ENCODE measurements around the gene DUSP28. TPM values are rescaled to one million over a fixed set of nuclear protein-coding genes. Genes with fewer than 3 reads are reported as not detected.

Gene DUSP28
- total RNA-seq, 4 donors from 2014 or later, result 7.6 to 18.3 (median 13.2) TPM

DNA sequence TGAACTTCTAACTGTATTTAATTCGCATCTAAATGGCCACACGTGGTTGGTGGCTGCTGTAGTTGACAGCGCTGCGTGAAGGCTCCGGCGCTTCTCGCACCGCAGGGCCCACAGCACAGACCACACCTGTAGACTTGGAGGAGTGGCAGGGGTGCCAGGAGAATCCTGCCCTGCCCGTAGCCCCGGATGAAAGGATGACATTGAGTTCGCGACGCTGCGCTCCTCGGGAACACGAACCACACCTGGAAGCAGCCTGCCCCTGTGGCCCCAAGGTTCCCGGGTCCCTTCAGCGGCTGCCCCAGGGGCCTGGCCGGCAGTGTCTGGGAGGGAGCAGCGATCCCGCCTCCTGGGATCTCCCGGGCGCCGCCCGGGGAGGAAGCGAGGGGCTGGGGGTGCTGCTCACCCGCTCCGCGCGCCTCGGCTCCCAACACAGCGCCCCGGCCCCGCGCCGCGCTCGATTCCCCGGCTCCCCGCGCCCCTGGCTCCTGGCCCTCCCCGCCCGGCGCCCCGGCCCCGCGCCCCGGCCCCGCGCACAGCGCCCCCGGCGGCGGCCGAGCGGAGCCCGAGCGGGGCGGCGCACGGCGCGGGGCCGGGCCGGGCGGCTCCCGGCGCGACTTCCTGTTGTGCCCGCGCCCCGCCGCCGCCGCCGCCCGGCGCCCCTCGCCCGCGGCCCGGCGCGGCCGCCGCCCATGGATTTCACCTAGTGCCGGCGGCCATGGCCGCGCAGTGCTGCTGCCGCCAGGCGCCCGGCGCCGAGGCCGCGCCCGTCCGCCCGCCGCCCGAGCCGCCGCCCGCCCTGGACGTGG lies 7.9 kb downstream of the DUSP28 start, which contains the start of gene RNPEPL1:
RNPEPL1 (plus strand) TSS at position 613 of the 806 bp plus-strand sequence; CDS start at position 716, 103 bp downstream.
- H3K4me3 ChIP-seq, result peak within 1 kb of the TSS; percentile 73 to 81 (median 77)
- peak within 1 kb of the TSS; percentile 95 to 98 (median 96) for H3K27ac ChIP-seq
- TF ChIP-seq, protein P1, sequence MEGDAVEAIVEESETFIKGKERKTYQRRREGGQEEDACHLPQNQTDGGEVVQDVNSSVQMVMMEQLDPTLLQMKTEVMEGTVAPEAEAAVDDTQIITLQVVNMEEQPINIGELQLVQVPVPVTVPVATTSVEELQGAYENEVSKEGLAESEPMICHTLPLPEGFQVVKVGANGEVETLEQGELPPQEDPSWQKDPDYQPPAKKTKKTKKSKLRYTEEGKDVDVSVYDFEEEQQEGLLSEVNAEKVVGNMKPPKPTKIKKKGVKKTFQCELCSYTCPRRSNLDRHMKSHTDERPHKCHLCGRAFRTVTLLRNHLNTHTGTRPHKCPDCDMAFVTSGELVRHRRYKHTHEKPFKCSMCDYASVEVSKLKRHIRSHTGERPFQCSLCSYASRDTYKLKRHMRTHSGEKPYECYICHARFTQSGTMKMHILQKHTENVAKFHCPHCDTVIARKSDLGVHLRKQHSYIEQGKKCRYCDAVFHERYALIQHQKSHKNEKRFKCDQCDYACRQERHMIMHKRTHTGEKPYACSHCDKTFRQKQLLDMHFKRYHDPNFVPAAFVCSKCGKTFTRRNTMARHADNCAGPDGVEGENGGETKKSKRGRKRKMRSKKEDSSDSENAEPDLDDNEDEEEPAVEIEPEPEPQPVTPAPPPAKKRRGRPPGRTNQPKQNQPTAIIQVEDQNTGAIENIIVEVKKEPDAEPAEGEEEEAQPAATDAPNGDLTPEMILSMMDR (IDR thresholded peaks at IDR 0.05 in 4 of 5, conservative IDR thresholded peaks at IDR 0.05 in 1 of 5), result peak in 2 of 5 experiments; percentile 9 to 11
- no peak for TF ChIP-seq POLR2A (IDR thresholded peaks at IDR 0.05)
- peaks cover 0 to under 1% of the 10 kb centered on the region in 2 donors for H3K36me3 ChIP-seq
- in situ Hi-C loops (cut with MboI; ENCODE audit: low sequenced_read_pairs in 4 of 4) (no loop called here), intact Hi-C loops (cut with DNase I; ENCODE audit: low total_unique reads) (loop anchor here (1.0 to 5.0 kb wide), 2 partner anchors 8 to 336 kb away; partner anchors contain the start of gene DUSP28)
- peaks cover 32 to 35% of the 10 kb centered on the region in 2 donors for H3K4me1 ChIP-seq
- no peaks in the 10 kb centered on the region for H3K27me3 ChIP-seq
- peak; percentile 5 to 19 for DNase-seq
- ATAC-seq, result peak; percentile 77
- no peaks in the 10 kb centered on the region for H3K9me3 ChIP-seq

DNA sequence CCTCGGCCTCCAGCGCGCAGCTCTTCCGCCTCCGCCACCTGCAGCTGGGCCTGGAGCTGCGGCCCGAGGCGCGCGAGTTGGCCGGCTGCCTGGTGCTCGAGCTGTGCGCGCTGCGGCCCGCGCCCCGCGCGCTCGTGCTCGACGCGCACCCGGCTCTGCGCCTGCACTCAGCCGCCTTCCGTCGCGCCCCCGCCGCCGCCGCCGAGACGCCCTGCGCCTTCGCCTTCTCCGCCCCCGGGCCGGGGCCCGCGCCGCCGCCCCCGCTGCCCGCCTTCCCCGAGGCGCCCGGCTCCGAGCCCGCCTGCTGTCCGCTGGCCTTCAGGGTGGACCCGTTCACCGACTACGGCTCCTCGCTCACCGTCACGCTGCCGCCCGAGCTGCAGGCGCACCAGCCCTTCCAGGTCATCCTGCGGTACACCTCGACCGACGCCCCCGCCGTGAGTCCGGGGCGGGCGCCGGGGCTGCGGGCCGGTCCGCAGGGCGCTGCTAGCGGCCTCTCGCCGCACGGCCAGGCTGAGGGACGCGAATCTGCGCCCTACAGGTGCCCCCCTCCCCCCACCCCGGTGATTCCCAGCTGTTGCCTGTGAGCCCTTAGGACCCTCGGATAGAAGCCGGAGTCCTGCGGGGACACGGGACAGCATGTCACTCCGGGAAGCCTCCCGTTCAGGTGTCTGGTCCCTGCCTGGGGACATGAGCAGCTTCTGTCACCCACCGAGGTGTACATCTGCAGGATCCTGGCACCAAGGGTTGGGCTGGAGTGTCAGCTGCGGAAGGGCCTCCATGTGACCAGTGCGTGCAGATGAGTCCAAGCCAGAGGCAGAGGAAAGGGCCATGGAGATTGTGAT lies 8.7 kb downstream of the DUSP28 start:
- TF ChIP-seq, protein P1 (IDR thresholded peaks at IDR 0.05 in 4 of 5, conservative IDR thresholded peaks at IDR 0.05 in 1 of 5), result peak in 1 of 5 experiments; percentile 10
- peak; percentile 9 to 47 for TF ChIP-seq POLR2A (IDR thresholded peaks at IDR 0.05)
- Histone ChIP-seq H3K4me1 (peaks cover 32 to 35% of the 10 kb centered on the region in 2 donors), H3K27me3 (no peaks in the 10 kb centered on the region), H3K27ac (peak overlapping the region; percentile 72 to 84 (median 81)), H3K36me3 (peaks cover 0 to 5% of the 10 kb centered on the region in 2 donors), H3K9me3 (no peaks in the 10 kb centered on the region), H3K4me3 (peak overlapping the region; percentile 57 to 81 (median 65))
- in situ Hi-C loops (cut with MboI; ENCODE audit: low sequenced_read_pairs in 4 of 4) (no loop called here), intact Hi-C loops (cut with DNase I; ENCODE audit: low total_unique reads) (loop anchor here (1.0 to 5.0 kb wide), 2 partner anchors 9 to 337 kb away; partner anchors contain the start of gene DUSP28)
- ATAC-seq, result peak; percentile 63 to 70
- peak; percentile 50 to 55 for DNase-seq

DNA sequence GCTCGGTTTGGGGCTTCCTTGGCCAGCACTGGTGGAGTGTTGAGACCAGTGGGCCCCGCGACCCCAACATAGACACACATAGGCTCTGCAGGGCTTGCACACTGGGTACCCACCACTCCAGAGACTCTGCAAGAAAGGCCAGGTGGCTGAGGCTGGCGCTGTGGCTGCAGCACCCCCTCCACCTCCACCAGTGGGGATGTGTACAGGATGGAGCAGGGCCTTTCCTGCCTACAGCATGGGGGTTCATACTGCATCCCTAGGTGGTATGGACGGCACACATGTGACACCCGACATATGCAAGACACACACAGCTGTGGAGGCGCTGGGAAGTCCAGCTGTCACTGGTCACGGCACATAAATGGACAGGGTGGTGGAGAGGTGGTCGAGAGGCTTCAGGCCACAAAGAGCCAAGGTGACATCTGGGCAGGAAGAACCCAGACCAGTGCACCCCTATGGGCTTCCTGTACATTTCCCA lies 9.4 kb downstream of the DUSP28 start:
- TF ChIP-seq POLR2A (IDR thresholded peaks at IDR 0.05), result no peak
- TF ChIP-seq, protein P1 (IDR thresholded peaks at IDR 0.05 in 4 of 5, conservative IDR thresholded peaks at IDR 0.05 in 1 of 5), result no peak
- no peaks in the 10 kb centered on the region for H3K27me3 ChIP-seq
- peaks cover 0 to 7% of the 10 kb centered on the region in 2 donors for H3K36me3 ChIP-seq
- H3K4me3 ChIP-seq, result peak overlapping the region; percentile 57 to 81 (median 65)
- no peak for DNase-seq
- intact Hi-C loops (cut with DNase I; ENCODE audit: low total_unique reads) (loop anchor here (5.0 kb wide), 1 partner anchor 337 kb away; no protein-coding TSS in a partner anchor), in situ Hi-C loops (cut with MboI; ENCODE audit: low sequenced_read_pairs in 4 of 4) (no loop called here)
- no peak for ATAC-seq
- H3K27ac ChIP-seq, result peak overlapping the region; percentile 72 to 84 (median 81)
- H3K4me1 ChIP-seq, result peaks cover 32 to 35% of the 10 kb centered on the region in 2 donors
- no peaks in the 10 kb centered on the region for H3K9me3 ChIP-seq

DNA sequence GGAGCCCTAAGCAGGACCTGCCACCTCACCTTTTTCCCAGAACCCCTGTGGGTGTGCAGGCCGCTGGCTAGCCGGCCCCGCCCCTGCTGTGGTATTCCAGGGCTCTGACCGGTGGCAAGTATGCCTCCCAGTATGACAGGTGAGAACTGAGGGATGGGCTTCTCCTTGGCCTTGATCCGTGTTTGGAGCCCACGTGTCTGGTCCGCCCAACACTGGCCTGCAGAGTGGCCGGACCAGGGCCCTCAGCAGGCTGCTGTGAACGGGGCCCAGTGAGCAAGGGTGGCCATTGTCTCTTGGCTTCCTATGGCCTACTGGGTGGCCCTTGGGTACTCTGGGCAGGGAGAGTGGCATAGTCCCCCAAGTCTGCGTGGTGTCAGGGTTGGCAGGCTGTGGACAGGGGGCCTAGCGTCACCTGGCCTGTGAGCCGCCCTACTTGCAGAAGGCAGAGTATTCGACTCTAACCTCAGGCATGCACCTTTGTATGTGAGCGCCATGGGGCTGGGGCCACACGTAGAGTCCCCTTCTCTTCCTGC lies 9.9 kb downstream of the DUSP28 start:
- DNase-seq, result peak in 1 of 2 donors; percentile 9
- Histone ChIP-seq H3K4me1 (peaks cover 32 to 35% of the 10 kb centered on the region in 2 donors), H3K4me3 (peak overlapping the region in 2 of 4 donors; percentile 61 to 69), H3K9me3 (no peaks in the 10 kb centered on the region), H3K27me3 (no peaks in the 10 kb centered on the region), H3K27ac (no peak overlapping the region), H3K36me3 (peaks cover 0 to 12% of the 10 kb centered on the region in 2 donors)
- intact Hi-C loops (cut with DNase I; ENCODE audit: low total_unique reads), result loop anchor here (5.0 kb wide), 1 partner anchor 338 kb away; no protein-coding TSS in a partner anchor
- no peak for ATAC-seq
- in situ Hi-C loops (cut with MboI; ENCODE audit: low sequenced_read_pairs in 4 of 4), result no loop called here
- TF ChIP-seq, protein P1 (IDR thresholded peaks at IDR 0.05 in 4 of 5, conservative IDR thresholded peaks at IDR 0.05 in 1 of 5), result no peak
- TF ChIP-seq POLR2A (IDR thresholded peaks at IDR 0.05), result no peak

Data from gastrocnemius medialis (tissue), 4 donors.